GM19351 (cell line): Measurements from ENCODE around the gene ARID4B.

Experiments
- ATAC-seq: cut with Tn5 transposase; IDR thresholded peaks from one replicate; pipeline ENCODE4 v1.9.1; 2021; ENCODE audit warnings: mild to moderate bottlenecking, moderate library complexity; ENCODE audit not compliant: unreplicated experiment

The ARID4B gene

DNA sequence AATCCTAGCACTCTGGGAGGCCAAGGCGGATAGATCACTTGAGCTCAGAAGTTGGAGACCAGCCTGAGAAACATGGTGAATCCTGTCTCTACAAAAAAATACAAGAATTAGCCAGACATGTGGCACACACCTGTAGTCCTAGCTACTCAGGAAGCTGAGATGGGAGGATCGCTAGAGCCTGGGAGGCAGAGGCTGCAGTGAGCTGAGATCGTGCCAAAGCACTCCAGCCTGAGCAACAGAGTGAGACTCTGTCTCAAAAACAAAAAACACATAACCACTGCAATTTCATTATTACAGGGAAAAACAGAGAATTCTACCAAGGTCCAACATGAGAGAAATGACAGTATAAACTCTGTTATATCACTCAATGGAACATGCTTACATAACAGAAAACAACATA is 194.9 kb downstream of the ARID4B start:
- no peak for ATAC-seq

DNA sequence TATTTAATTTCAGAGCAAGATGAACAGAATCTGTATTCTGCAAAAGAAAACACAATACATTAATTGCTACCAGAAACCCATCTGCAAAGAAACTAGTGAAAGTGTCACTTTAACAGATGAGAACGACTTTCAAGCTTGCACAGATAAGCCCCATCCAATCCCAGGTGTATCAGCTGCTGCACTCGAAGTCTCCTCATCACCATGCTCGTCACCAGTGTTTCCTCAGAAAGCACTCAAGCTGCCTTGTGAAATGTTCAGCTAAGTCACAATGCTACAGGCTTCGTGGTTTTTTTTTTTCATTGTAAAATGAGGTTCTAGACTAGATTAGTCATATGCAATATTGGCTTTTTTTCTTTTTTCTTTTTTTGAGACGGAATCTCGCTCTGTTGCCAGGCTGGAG is 196.0 kb downstream of the ARID4B start:
- ATAC-seq = no peak

GRCh38 chr1:235130766-235131270 is 197.2 kb downstream of the ARID4B start:
- ATAC-seq = no peak

DNA sequence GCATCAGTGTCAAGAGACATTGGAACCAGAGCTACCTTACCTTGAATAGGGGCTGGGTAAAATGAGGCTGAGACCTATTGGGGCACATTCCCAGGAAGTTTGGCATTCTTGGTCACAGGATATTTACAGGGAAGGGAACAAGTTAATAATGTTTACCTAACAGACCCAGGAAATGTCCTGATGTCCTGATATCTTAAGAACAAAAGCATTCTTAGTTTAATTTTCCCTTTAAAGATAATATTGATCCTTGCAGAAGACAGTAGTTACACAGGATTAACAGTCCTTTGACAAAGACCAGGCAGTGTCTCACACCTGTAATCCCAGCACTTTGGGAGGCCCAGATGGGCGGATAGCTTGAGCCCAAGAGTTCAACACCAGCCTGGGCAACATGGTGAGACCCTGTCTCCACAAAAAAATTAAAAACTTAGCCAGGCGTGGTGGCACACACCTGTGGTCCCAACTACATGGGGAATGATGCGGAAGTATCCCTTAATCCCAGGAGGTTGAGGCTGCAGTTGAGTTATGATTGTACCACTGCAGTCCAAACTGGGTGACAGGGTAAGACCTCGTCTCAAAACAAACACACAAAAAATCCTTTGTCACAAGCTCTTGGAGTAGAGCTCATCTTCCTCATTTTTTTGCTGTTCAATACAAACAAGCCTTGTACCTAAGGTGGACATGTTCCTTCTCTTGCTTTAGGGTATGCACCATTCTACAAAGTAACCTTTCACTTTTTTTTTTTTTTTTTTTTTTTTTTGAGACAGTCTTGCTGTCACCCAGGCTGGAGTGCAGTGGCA is 198.0 kb downstream of the ARID4B start:
- ATAC-seq = no peak

DNA sequence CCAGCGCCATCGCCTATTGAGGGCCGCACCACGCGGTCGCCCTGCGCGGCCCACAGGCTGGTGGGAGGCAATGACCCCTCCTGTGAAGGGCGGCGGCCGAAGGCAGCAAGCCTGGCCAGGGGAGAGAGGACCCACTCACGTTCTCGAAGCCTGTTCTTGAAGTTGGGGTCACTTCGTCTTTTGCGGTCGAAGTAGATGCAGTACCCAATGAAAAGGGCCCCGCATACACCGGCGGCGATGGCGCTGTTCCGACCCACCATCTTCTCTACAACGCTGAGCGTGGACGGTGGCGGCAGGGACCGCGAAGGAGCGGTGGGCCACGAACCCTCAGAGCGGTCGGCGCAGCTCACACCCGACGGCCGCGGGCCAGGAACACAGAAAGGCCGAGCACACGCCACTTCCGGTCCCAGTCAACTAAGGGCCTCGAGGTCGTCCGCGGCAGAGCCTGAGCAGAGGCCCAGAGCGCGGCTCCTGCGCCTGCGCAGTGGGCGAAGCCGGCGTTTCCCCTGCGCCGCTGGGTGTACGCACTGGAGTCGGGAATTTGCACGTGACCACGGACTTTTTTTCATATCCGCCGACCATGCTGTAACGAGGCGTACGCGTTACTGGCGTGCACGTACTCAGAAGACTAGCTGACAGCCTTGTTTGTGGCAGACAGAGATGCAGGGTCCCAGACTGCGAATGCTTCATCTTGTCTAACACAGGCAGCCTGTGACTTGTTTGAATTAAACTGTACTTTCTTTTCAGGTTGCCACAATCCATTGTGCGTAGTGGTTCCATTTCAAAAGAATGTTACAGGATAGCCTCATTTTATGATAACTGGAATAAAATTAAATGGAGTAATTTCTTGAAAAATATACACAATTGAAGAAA is 199.3 kb downstream of the ARID4B start, which contains the start of gene TOMM20:
TSS of gene TOMM20 (minus strand) at position 382 of the 873 bp plus-strand sequence. CDS start at position 260, 122 bp downstream.
- ATAC-seq = peak; percentile 90

GRCh38 chr1:235127732-235128455 is 200.1 kb downstream of the ARID4B start:
- ATAC-seq = no peak

DNA sequence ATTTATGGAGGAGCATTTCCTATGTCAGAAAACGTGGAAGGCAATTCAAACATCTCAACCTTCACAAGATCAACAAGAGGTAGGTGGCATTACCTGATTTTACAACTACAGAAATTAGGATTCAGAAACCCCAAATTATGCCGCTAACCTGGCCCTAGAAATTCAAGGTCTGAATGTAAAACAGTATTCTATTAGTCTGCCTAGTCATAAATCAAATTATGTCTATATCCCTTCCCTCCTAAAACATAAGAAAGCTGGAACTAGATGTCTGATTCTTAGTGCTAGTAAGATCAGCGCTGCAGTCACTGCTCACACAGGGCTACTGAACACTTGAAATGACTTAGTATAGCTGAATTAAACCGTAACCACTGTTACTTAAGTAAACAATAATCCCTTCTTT is 200.8 kb downstream of the ARID4B start:
- ATAC-seq = no peak

- no peak for ATAC-seq
These were observed 203.3 kb downstream of the ARID4B start for GRCh38 chr1:235124665-235125064.

DNA sequence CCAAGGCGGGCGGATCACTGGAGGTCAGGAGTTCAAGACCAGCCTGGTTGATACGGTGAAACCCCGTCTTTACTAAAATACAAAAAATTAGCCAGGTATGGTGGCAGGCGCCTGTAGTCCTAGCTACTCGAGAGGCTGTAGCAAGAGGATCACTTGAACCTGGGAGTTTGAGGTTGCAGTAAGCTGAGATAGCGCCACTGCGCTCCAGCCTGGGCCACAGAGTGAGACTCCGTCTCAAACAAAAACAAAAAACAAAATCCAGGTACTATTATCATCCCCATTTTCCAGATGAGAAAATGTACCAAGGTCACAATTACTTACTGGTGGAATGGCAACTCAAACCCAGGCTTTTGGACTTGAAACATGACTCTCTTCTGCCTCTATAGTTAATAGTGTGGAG is 203.9 kb downstream of the ARID4B start:
- ATAC-seq = no peak

- ATAC-seq = no peak
These were observed 205.6 kb downstream of the ARID4B start for GRCh38 chr1:235122348-235122747.
